GM19238 (cell line): ENCODE measurements around the gene CHAT.
A peak's percentile ranks its signal among the peaks of the same experiment; 100 is the strongest.
"Not testable (repeated sequence)": the region's sequence is repeated elsewhere in the genome, so short reads cannot be mapped to it uniquely, and the experiment has no call there.

Experiments
- DNase-seq: peaks from one replicate; pipeline ENCODE4 v3.0.0; 2011; ENCODE audit warnings: low spot score; ENCODE audit not compliant: insufficient read length

Gene CHAT

GRCh38 chr10:49652421-49653272 is 38.8 kb downstream of the CHAT start:
- DNase-seq = no peak

DNA sequence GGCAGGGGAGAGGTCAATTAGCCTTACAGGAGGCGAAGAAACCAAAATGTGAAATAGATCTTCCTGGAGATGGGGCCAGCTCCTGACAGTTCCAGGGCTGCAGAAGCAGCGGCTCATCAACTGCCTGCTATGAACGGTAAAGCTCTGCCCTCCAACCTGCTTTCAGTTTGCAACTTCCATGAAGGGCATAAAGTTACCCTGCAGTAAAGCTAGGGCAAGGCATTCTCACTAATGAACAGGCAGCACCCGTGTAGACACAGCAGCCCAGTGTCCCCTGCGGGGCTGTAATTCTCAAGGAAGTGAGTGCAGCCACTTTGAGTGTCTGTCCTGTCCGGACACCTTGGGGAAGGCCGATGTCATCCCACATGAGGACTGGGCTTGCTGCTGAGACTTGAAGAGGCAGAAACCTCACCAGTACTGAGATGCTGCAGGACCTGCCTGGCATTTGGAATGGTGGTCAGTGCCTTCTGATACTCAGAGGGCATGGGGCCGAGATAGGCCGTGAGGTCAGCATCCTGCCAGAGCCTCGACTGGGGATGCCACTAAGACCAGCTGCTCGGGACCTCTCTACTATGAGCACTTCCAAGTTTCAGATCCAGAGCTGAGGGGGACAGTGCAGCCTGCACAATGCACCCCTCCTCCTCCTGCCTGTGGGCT is 39.6 kb downstream of the CHAT start:
- no peak for DNase-seq

DNA sequence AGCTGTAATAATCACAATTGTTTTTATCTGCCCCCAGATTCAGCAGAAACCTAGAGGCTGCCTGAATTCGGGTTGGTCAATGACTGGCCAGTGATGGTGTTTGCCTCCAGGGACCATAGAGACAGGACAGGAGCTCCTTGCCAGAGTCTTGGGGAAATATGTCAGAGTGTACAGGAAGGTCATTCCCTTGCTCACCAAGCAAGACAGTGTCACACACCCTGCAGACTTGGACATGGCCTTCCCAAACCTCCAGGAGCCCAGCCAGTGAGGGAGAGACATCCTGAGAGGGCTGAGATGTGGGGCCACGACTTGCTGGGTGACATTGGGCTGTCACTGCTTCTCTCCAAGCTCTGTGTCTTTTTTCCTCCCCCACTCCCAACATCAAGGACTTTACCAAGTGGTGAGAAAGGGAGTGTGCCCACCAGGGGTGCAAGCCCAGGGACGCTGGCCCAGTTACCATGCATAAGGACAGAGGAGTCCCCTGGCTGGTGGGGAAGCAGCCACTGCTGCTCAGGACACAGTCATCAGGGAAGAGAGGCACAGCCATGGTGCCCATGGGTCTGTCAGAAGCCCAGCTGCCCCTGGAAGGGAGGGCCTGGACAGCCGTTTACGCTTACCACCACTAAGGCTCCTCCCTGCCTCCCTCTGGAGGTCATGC is 40.3 kb downstream of the CHAT start:
- DNase-seq = no peak

- no peak for DNase-seq
Observed at GRCh38 chr10:49655099-49655498, 41.3 kb downstream of the CHAT start.

DNA sequence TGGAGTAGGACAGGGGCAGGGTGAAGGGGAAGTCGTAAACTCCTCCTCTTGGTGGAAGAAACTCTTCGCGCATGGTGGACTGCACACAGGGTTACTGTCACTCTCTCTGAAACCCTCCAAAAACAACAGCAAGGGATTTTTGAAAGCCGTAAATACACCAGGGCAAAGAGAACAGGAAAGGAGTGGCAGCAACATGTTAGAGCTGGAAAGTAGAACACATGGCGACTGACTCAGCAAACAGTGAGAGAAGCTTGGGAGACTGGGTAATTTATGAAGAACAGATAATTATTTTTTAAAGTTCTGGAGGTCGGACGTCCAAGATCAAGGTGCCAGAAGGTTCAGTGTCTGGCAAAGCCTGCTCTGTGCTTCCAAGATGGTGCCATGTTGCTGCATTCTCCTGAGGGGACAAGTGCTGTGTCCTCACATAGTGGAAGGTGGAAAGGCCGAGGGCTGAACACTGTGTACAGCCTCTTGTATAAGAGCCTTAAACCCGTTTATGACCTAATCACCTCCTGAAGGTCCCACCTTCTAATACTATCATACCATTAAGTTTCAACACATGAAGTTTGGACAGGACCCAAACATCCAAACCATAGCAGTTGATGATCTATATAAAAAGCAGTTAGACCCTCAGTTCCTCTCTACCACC is 43.1 kb downstream of the CHAT start:
- no peak for DNase-seq

DNA sequence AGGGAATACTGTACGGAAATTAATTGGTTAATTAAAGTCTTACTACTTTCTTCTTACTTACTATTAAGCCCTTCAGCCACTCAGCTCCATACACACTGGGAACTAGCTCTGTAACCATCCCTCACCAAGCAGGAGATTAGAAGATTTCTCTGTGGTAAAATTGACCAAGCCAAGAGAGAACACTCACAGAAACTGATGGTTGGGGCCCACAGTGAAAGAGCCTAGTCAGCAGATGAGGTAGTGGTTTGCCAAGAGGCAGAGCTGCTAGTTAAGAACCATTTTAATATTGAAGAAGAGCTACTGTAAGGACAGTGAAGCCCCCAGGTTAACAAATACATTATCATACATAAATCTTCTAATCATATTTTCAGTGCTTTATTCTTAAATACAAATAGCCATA is 43.8 kb downstream of the CHAT start:
- DNase-seq = no peak

DNA sequence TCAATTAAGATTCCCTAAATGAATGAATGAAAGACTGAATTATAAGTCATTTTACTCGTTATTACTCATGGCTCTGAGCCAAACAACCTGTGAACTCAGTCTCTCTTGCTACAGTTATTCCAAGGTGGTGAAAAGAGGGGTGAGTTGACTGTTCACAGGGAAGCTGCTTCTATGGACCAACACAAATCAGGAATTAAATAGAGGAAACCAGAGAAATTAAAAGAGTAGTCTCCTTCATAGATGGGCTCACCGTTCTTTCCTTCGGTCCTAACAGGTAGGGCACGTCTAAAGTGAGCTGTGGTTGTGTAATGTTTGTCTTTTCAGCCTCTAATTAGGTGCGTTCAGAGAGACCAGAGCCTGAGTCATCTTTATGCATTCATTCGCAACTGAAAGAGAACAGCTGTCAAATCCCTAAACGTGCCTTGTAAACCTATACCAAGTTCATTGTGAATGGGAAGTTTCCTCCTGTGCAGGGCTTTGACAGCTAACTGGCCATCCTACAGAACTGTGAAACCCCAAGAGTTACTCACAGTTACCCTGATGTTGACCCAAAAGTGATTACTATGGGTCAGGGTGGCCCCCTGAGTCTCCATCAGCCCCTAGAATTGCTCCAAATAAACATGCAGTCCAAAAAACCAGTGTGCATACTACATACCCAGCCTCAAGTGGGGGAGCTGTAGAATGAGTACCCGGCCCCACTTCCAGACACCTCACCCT is 47.5 kb downstream of the CHAT start:
- DNase-seq = no peak

DNA sequence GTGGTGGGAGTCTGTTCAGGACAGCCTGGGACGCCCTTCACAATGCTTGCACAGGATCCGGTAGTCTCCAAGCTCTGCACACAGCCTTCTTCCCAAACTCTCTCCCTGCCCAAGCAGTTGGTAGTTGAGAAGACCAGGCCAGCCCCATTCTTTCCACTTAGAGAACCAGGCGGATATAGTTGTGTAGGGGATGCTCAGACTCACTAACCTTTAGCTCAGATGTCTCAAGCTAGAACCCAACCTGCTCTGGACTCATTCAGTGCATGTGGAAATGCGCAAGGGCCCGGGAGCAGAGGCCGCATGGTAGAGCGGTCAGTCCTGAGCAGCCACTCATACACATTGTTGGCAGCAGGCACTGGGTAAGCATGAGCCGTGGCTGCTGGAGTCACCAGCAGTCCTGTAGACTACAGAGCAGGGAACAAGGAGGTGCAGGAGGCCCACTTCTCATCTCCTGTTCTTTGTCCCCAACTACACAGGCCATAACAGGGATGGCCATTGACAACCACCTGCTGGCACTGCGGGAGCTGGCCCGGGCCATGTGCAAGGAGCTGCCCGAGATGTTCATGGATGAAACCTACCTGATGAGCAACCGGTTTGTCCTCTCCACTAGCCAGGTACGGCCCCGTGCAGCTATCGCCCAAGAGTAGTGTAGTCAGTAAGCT is 48.5 kb downstream of the CHAT start:
- DNase-seq = no peak

DNA sequence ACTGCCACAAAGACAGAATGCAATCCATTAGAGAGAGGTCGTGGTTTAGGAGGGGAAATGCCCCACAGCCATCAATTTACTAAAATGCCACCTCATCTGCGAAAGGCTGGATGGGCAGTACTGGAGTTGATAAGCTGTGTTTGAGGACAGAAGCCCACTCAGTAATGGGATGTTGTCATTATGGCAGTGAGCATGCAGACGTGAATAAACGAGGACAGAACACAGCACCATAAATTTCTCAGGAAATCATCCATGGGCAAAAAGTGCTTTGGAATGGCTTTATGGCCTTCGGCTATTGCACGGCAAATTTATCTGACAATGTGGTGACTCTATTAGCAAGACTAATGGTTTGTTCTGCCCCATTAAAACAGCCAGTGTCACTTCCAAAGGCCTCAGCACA is 49.8 kb downstream of the CHAT start:
- DNase-seq = no peak

GRCh38 chr10:49664006-49664841 is 50.4 kb downstream of the CHAT start:
- DNase-seq = no peak

GRCh38 chr10:49664842-49665355 is 51.1 kb downstream of the CHAT start:
- no peak for DNase-seq

GRCh38 chr10:49666054-49666615 is 52.3 kb downstream of the CHAT start:
- no peak for DNase-seq

DNA sequence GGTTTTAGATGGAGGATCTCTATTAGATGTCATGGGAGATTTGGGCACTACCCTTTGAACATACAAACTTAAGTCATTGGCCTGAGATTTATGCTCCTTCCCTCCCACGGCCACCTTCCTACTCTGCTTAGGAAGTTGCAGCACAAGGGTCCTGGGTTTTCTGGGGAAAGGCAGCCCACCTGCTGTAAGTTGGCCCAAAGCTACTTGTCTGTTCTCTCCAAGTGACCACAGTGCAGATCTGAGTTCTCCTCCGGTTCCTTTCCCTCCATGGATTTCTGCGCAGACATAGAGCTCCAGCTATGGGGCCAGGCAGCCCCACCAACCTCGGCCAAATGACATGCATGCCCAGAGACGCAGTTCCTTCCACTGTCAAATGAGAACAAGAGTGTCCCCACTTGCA is 52.8 kb downstream of the CHAT start:
- DNase-seq = no peak

DNA sequence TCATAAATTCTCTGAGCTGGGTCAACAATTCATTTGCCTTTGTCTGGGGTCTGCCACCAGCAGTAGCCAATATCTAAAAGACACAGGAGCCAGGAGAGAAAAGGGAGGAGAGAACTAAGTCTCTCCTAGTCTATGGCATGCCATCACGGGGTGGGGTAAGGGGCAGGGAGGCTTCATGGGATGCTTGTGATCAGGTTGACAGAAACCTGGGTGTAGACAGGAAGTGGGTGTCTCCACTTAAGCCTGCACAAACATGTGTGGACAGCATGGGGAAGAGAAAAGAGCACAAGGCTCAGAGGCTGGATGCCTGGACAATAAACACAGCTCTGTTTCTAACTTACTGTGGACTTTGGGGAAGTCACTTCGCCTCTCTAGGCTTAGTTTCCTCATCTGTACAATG is 54.2 kb downstream of the CHAT start:
- DNase-seq = no peak

DNA sequence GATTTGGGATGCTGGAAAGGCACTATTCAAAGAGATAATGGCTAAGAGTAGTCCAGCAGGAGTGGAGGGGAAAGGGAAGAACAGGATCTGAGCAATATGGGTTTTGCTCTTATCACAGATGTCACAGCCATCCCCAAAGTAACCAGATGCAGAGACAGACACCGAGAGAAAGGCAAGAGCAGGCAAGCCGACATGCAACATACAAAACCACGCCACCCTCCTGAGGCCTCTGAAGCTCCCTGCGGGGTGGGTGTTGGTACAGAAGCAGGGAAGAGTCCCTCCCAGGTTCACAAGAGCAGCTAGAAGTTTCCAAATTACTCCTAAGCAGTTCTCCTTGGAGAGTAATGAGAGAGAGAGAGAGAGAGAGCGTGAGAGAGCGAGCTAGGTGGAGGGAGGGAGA is 54.8 kb downstream of the CHAT start:
- no peak for DNase-seq

DNA sequence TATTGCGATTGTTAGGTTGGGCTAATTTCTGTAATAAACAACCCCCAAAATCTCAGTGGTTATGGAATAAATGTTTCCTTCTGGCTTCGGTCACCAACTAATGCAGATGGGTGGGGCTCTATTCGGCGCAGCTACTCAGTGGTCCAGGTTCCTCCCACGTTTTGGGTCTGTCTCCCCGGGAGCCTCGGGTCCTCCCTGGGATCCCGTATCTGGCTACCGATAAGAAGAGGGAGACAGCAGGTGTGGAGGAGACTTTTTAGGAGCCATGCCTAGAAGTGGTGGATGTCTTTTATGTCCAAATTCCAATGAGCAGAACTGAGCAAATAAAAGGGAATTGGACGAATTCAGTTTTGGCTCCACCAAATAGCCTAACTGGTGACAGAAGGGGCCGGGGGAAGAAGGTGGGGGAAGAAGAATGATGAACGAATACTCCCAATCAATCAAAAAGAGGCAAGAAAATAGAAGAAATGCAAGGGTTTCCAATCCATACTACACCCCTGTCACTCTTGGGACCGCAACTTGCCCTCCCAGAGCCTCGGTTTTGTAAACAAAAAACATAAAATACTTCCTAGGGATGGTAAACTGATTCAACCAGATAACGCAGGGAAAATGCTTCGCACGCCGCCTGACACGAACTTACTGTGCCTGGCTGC is 65.1 kb downstream of the CHAT start:
- DNase-seq = no peak

- peak; percentile 14 for DNase-seq
Observed at GRCh38 chr10:49679480-49679893, 65.7 kb downstream of the CHAT start, which contains the start of gene C10orf53. Gene C10orf53, plus strand, starts transcription at chr10:49679651. Its CDS starts 47 bp downstream, at chr10:49679698.

- not testable (repeated sequence) for DNase-seq
Observed at GRCh38 chr10:49682449-49682848, 68.6 kb downstream of the CHAT start.

DNA sequence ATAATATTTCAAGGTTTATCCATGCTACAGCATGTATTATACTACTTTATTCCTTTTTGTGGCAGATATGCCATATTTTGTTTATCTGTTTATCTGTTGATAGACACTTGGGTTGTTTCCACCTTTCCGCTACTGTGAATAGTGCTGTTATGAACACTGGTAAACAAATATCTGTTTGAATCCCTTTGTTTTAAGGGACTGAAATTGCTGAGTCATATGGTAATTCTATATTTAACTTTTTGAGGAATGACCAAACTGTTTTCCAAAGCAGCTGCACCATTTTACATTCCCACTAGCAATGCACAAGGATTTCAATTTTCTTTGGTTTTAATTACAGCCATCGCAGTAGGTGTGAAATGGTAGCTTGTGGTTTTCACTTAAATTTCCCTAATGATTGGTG is 69.0 kb downstream of the CHAT start:
- DNase-seq = no peak
